NOMO-1 treated with dmso at 0.1 percent for 144 hours (cell line): Measurements from ENCODE around the gene OR5A1.

Source experiments
- DNase-seq: peaks from one replicate; lab custom pipeline; 2025; ENCODE audit not compliant: unreplicated experiment; lab: John Stamatoyannopoulos, UW

OR5A1 gene

GRCh38 chr11:59475176-59475575 lies 38.9 kb downstream of the OR5A1 start:
- no peak for DNase-seq

GRCh38 chr11:59479906-59480305 lies 43.6 kb downstream of the OR5A1 start:
- DNase-seq, result no peak

GRCh38 chr11:59480359-59480758 lies 44.1 kb downstream of the OR5A1 start:
- no peak for DNase-seq
